ENCODE data around the gene ANKRD39. TPM values are rescaled to one million over a fixed set of nuclear protein-coding genes. Genes with fewer than 3 reads are reported as not detected.

The ANKRD39 gene
- total and polyA plus RNA-seq, 2 experiments from 2014 or later: 17.5 to 32.0 TPM

DNA sequence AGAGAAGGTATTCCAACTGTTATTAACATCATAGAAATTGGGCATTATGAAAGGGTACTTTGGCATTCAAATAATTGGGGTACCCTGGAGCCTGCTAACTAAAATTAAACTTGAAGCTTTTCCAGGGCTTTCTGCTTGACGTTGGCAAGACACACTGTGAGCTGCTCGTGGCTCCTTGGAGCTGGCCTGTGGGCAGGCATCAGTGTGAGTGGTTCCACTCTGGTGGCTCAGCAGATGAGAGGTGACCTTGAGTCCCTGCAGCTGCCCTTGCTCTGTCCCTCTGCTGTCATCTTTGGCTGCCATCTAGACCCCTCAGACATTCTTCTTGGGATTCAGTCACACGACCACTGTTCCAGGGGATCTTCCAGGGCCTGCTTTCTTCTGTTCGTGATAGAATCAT, 35.0 kb downstream of the ANKRD39 start:
- Histone ChIP-seq H3K36me3 (ENCODE audit: insufficient read depth) (no peaks in the 10 kb centered on the region; the same call in 1 of the 2 replicates), H3K4me1 (ENCODE audit: insufficient read depth) (peaks cover 10% of the 10 kb centered on the region), H4K20me1 (replicated peaks; ENCODE audit: insufficient read depth) (peaks cover 45% of the 10 kb centered on the region), H3K4me2 (no peak overlapping the region), H3K9me2 (ENCODE audit: insufficient read depth) (no peaks in the 10 kb centered on the region), H2AFZ (no peak overlapping the region), H3K4me3 (no peak overlapping the region), H3F3A (replicated peaks; ENCODE audit: low read depth) (no peaks in the 10 kb centered on the region), H3K27ac (ENCODE audit: low read depth) (0 out of 2 replicates have a peak overlapping the region, but pooled peaks have one; percentile 39), H3K79me2 (replicated peaks; ENCODE audit: insufficient read depth) (peaks cover 70% of the 10 kb centered on the region), H3K27me3 (ENCODE audit: insufficient read depth) (no peaks in the 10 kb centered on the region)
- H3K36me3 Mint-ChIP-seq (ENCODE audit: low read depth): peaks cover 68% of the 10 kb centered on the region
- H3K4me3 Mint-ChIP-seq: no peak overlapping the region
- H3K27me3 Mint-ChIP-seq (ENCODE audit: insufficient read depth, low read depth, poor library complexity): peaks cover 11% of the 10 kb centered on the region
- no peak for TF ChIP-seq POLR2AphosphoS5 (IDR thresholded peaks at IDR 0.05; ENCODE audit: low read depth)
- TF ChIP-seq CREB1 (CRISPR knock-in tag; IDR thresholded peaks at IDR 0.05; ENCODE audit: low read depth): no peak
- no peak for TF ChIP-seq STAT1 (IDR thresholded peaks at IDR 0.05; ENCODE audit: unreplicated experiment)
- TF ChIP-seq ZNF331 (CRISPR knock-in tag; IDR thresholded peaks at IDR 0.05; ENCODE audit: low read depth): no peak
- TF ChIP-seq NANOG (IDR thresholded peaks at IDR 0.05; ENCODE audit: borderline replicate concordance): no peak
- TF ChIP-seq, protein P1, sequence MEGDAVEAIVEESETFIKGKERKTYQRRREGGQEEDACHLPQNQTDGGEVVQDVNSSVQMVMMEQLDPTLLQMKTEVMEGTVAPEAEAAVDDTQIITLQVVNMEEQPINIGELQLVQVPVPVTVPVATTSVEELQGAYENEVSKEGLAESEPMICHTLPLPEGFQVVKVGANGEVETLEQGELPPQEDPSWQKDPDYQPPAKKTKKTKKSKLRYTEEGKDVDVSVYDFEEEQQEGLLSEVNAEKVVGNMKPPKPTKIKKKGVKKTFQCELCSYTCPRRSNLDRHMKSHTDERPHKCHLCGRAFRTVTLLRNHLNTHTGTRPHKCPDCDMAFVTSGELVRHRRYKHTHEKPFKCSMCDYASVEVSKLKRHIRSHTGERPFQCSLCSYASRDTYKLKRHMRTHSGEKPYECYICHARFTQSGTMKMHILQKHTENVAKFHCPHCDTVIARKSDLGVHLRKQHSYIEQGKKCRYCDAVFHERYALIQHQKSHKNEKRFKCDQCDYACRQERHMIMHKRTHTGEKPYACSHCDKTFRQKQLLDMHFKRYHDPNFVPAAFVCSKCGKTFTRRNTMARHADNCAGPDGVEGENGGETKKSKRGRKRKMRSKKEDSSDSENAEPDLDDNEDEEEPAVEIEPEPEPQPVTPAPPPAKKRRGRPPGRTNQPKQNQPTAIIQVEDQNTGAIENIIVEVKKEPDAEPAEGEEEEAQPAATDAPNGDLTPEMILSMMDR (conservative IDR thresholded peaks at IDR 0.05; ENCODE audit: low read depth in 2 of 2): no peak
- TF ChIP-seq EZH2 (IDR thresholded peaks at IDR 0.05; ENCODE audit: low read depth, unreplicated experiment): no peak
- no peak for TF ChIP-seq EZH2phosphoT487 (IDR thresholded peaks at IDR 0.05; ENCODE audit: unreplicated experiment)
- TF ChIP-seq, protein P2, sequence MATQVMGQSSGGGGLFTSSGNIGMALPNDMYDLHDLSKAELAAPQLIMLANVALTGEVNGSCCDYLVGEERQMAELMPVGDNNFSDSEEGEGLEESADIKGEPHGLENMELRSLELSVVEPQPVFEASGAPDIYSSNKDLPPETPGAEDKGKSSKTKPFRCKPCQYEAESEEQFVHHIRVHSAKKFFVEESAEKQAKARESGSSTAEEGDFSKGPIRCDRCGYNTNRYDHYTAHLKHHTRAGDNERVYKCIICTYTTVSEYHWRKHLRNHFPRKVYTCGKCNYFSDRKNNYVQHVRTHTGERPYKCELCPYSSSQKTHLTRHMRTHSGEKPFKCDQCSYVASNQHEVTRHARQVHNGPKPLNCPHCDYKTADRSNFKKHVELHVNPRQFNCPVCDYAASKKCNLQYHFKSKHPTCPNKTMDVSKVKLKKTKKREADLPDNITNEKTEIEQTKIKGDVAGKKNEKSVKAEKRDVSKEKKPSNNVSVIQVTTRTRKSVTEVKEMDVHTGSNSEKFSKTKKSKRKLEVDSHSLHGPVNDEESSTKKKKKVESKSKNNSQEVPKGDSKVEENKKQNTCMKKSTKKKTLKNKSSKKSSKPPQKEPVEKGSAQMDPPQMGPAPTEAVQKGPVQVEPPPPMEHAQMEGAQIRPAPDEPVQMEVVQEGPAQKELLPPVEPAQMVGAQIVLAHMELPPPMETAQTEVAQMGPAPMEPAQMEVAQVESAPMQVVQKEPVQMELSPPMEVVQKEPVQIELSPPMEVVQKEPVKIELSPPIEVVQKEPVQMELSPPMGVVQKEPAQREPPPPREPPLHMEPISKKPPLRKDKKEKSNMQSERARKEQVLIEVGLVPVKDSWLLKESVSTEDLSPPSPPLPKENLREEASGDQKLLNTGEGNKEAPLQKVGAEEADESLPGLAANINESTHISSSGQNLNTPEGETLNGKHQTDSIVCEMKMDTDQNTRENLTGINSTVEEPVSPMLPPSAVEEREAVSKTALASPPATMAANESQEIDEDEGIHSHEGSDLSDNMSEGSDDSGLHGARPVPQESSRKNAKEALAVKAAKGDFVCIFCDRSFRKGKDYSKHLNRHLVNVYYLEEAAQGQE (IDR thresholded peaks at IDR 0.05; ENCODE audit: unreplicated experiment): no peak
- TF ChIP-seq, protein P3, sequence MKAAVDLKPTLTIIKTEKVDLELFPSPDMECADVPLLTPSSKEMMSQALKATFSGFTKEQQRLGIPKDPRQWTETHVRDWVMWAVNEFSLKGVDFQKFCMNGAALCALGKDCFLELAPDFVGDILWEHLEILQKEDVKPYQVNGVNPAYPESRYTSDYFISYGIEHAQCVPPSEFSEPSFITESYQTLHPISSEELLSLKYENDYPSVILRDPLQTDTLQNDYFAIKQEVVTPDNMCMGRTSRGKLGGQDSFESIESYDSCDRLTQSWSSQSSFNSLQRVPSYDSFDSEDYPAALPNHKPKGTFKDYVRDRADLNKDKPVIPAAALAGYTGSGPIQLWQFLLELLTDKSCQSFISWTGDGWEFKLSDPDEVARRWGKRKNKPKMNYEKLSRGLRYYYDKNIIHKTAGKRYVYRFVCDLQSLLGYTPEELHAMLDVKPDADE (IDR thresholded peaks at IDR 0.05): no peak
- TF ChIP-seq ZNF114 (CRISPR knock-in tag; IDR thresholded peaks at IDR 0.05): no peak
- TF ChIP-seq, protein P4, sequence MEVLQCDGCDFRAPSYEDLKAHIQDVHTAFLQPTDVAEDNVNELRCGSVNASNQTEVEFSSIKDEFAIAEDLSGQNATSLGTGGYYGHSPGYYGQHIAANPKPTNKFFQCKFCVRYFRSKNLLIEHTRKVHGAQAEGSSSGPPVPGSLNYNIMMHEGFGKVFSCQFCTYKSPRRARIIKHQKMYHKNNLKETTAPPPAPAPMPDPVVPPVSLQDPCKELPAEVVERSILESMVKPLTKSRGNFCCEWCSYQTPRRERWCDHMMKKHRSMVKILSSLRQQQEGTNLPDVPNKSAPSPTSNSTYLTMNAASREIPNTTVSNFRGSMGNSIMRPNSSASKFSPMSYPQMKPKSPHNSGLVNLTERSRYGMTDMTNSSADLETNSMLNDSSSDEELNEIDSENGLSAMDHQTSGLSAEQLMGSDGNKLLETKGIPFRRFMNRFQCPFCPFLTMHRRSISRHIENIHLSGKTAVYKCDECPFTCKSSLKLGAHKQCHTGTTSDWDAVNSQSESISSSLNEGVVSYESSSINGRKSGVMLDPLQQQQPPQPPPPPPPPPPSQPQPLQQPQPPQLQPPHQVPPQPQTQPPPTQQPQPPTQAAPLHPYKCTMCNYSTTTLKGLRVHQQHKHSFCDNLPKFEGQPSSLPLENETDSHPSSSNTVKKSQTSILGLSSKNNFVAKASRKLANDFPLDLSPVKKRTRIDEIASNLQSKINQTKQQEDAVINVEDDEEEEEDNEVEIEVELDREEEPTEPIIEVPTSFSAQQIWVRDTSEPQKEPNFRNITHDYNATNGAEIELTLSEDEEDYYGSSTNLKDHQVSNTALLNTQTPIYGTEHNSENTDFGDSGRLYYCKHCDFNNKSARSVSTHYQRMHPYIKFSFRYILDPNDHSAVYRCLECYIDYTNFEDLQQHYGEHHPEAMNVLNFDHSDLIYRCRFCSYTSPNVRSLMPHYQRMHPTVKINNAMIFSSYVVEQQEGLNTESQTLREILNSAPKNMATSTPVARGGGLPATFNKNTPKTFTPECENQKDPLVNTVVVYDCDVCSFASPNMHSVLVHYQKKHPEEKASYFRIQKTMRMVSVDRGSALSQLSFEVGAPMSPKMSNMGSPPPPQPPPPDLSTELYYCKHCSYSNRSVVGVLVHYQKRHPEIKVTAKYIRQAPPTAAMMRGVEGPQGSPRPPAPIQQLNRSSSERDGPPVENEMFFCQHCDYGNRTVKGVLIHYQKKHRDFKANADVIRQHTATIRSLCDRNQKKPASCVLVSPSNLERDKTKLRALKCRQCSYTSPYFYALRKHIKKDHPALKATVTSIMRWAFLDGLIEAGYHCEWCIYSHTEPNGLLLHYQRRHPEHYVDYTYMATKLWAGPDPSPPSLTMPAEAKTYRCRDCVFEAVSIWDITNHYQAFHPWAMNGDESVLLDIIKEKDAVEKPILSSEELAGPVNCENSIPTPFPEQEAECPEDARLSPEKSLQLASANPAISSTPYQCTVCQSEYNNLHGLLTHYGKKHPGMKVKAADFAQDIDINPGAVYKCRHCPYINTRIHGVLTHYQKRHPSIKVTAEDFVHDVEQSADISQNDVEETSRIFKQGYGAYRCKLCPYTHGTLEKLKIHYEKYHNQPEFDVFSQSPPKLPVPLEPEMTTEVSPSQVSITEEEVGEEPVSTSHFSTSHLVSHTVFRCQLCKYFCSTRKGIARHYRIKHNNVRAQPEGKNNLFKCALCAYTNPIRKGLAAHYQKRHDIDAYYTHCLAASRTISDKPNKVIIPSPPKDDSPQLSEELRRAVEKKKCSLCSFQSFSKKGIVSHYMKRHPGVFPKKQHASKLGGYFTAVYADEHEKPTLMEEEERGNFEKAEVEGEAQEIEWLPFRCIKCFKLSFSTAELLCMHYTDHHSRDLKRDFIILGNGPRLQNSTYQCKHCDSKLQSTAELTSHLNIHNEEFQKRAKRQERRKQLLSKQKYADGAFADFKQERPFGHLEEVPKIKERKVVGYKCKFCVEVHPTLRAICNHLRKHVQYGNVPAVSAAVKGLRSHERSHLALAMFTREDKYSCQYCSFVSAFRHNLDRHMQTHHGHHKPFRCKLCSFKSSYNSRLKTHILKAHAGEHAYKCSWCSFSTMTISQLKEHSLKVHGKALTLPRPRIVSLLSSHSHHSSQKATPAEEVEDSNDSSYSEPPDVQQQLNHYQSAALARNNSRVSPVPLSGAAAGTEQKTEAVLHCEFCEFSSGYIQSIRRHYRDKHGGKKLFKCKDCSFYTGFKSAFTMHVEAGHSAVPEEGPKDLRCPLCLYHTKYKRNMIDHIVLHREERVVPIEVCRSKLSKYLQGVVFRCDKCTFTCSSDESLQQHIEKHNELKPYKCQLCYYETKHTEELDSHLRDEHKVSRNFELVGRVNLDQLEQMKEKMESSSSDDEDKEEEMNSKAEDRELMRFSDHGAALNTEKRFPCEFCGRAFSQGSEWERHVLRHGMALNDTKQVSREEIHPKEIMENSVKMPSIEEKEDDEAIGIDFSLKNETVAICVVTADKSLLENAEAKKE (CRISPR knock-in tag; IDR thresholded peaks at IDR 0.05): no peak
- no peak for TF ChIP-seq JUNB (IDR thresholded peaks at IDR 0.05; ENCODE audit: unreplicated experiment)
- ATAC-seq (no peak), DNase-seq (ENCODE audit: low spot score) (no peak)
- H3K4me1 Mint-ChIP-seq: peaks cover 36% of the 10 kb centered on the region
- H3K9me3 Mint-ChIP-seq: no peaks in the 10 kb centered on the region
- peak overlapping the region; percentile 81; the same call in 1 of the 2 replicates for H3K27ac Mint-ChIP-seq

Measured in GM23338 (cell line).